Thymus (tissue), 11 donors: ENCODE measurements around the gene MRAP2. TPM values are rescaled to one million over a fixed set of nuclear protein-coding genes. Genes with fewer than 3 reads are reported as not detected.
A peak's percentile ranks its signal among the peaks of the same experiment; 100 is the strongest.

Source experiments
- DNase-seq, 9 donors: peaks; one replicate each; pipeline ENCODE4 v3.0.0-alpha.2; 2013; ENCODE audit warnings: low spot score in 9 of 9, low read depth in 6 of 9, missing footprints in 1 of 9
- H3K27ac ChIP-seq, 2 donors: one replicate each; pipeline ENCODE4 v1.5.1; 2013; ENCODE audit warnings: control low read depth in 1 of 2, low read depth in 1 of 2, low read length in 1 of 2, mild to moderate bottlenecking in 1 of 2, moderate library complexity in 1 of 2
- H3K27me3 ChIP-seq, 2 donors: one replicate each; pipeline ENCODE4 v1.5.1; 2013; ENCODE audit warnings: low read length in 1 of 2; ENCODE audit not compliant: control insufficient read depth in 2 of 2, insufficient read depth in 1 of 2
- H3K36me3 ChIP-seq, 2 donors: one replicate each; pipeline ENCODE4 v1.5.1; 2013; ENCODE audit warnings: low read length in 1 of 2, mild to moderate bottlenecking in 1 of 2, moderate library complexity in 1 of 2; ENCODE audit not compliant: control insufficient read depth in 2 of 2, insufficient read depth in 2 of 2
- H3K4me1 ChIP-seq, 2 donors: one replicate each; pipeline ENCODE4 v1.5.1; 2013; ENCODE audit warnings: low read length in 2 of 2; ENCODE audit not compliant: control insufficient read depth in 2 of 2, insufficient read depth in 2 of 2
- H3K4me3 ChIP-seq, 2 donors: one replicate each; pipeline ENCODE4 v1.5.1; 2013; ENCODE audit warnings: low read length in 2 of 2, control low read depth in 1 of 2, mild to moderate bottlenecking in 1 of 2
- H3K9me3 ChIP-seq, 2 donors: one replicate each; pipeline ENCODE4 v1.5.1; 2013; ENCODE audit warnings: low read length in 1 of 2, mild to moderate bottlenecking in 1 of 2; ENCODE audit not compliant: control insufficient read depth in 2 of 2, insufficient read depth in 1 of 2
- WGBS: extraction: QIAGEN DNeasy Blood & Tissue Kit; methylation state at CpG from one replicate; pipeline ENCODE4 v1.1.7; 2013; 5-methylcytosine and 5-hydroxymethylcytosine counted together
- polyA plus RNA-seq: library from polyadenylated mRNA; stranded (reverse); fragments of 200-250 nt; gene quantifications from one replicate; pipeline ENCODE4 v1.2.3, GENCODE V29; 2013
- total RNA-seq: library from RNA; stranded (reverse); fragments of 120-200 nt; gene quantifications from one replicate; pipeline ENCODE4 v1.2.4, GENCODE V29; 2013
- donor health status: healthy.

The MRAP2 gene
- total and polyA plus RNA-seq, 2 donors = 1.3 to 1.6 TPM

DNA sequence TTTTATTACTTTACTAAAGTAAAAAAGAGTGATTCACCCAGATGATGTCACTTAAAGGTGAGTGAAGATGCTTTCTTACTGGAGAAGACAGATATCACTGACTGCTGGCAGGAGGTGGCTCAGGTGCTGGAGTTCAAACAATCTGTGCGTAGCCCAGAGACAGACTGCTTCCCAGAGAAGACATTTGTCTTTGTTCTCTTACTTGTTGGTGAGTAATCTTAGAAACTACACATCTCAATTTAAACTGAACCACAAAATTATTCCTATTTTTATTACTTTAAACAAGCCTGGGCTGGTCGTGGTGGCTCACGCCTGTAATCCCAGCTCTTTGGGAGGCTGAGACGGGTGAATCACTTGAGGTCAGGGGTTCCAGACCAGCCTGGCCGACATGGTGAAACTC is 101.7 kb downstream of the MRAP2 start:
- peaks cover 5 to 9% of the 10 kb centered on the region in 2 donors for H3K36me3 ChIP-seq
- no peak for DNase-seq
- peaks cover 0 to 9% of the 10 kb centered on the region in 2 donors for H3K9me3 ChIP-seq
- H3K4me3 ChIP-seq = no peak overlapping the region
- WGBS = 98% methylated on average over 5 of the region's 5 CpGs
- no peaks in the 10 kb centered on the region for H3K4me1 ChIP-seq
- H3K27me3 ChIP-seq = no peaks in the 10 kb centered on the region
- no peak overlapping the region for H3K27ac ChIP-seq

DNA sequence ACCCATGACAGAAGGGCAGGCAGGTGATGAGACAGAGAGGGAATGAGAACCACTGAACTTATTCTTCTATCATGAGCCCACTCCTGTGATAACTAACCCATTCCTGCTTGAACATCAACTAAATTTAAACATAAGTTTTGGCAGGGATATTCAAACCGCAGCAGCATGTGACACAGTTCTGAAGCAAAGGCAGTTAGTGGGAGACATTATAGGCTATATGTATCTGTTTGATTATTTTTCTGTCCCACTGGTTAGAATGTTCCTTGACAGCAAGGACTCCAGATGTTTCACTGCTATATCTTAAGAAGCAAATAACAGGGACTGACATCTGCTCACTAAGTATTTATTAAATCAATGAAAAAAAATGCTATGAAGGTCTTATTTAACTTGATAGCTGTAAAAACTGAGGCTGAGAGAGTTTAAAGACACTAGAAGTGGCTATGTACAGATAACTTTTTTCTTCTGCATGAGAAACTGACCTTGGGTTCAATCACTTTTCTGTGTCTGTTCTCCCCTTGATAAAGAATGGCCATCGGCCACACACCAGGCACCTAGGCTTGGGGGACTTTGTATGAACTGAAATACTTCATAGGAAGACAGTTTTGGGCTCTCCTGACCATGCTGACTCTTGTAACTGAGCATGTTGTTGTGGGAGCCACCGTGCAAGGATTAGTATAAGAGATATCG is 102.9 kb downstream of the MRAP2 start:
- peaks cover 5 to 9% of the 10 kb centered on the region in 2 donors for H3K36me3 ChIP-seq
- no peaks in the 10 kb centered on the region for H3K27me3 ChIP-seq
- H3K4me3 ChIP-seq = no peak overlapping the region
- DNase-seq = no peak
- 99% methylated on average over 4 of the region's 4 CpGs for WGBS
- peaks cover 0 to 9% of the 10 kb centered on the region in 2 donors for H3K9me3 ChIP-seq
- H3K4me1 ChIP-seq = no peaks in the 10 kb centered on the region
- H3K27ac ChIP-seq = no peak overlapping the region

DNA sequence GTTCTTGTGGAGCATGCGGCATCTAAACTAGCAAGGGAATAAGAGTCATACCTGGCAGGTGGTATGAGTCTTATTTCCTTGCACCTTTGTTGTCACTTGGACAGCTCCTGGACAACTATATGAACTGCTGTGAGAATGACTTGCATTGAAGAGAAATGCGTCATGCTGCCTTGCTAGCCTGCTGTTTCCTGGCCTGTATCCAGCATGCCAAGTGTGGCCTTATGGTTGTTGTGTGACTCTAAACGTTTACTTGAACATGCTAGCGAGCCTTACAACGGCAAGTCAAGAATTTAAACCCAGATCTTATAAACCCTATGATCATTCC is 103.4 kb downstream of the MRAP2 start:
- 83% methylated on average over 5 of the region's 5 CpGs for WGBS
- DNase-seq = no peak
- Histone ChIP-seq H3K9me3 (peaks cover 0 to 9% of the 10 kb centered on the region in 2 donors), H3K27ac (no peak overlapping the region), H3K36me3 (peaks cover 5 to 9% of the 10 kb centered on the region in 2 donors), H3K4me3 (no peak overlapping the region), H3K4me1 (no peaks in the 10 kb centered on the region), H3K27me3 (no peaks in the 10 kb centered on the region)

DNA sequence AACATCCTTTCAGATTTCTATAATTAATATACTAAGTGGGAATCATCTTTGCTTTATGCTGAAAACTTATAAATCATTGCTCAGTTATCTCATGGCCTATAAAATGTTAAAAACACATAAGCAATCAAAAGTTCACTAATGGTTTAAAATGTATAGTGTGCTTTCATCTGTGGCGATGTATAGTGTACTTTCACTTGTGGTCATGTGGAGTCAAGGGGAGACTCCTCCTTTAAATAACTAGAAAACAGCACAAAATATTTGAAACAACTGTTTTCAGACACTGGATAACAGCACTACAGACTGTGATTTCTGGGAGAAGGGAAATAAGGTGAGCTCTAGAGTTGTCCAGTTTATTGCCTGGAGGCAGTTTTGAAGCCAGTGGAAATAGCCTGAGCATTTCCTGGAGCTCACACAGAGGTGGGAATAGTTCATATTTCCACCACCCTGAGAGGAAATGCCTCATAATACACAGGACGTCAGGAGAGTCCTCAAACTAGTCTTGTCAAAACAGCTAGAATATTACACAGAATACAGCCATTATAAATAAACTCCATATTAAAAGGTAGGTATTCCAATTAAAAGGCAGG is 104.5 kb downstream of the MRAP2 start:
- no peak for DNase-seq
- Histone ChIP-seq H3K9me3 (peaks cover 0 to 9% of the 10 kb centered on the region in 2 donors), H3K4me1 (no peaks in the 10 kb centered on the region), H3K36me3 (peaks cover 5 to 9% of the 10 kb centered on the region in 2 donors), H3K4me3 (no peak overlapping the region), H3K27me3 (no peaks in the 10 kb centered on the region), H3K27ac (no peak overlapping the region)
- WGBS = 92% methylated on average over 2 of the region's 2 CpGs

DNA sequence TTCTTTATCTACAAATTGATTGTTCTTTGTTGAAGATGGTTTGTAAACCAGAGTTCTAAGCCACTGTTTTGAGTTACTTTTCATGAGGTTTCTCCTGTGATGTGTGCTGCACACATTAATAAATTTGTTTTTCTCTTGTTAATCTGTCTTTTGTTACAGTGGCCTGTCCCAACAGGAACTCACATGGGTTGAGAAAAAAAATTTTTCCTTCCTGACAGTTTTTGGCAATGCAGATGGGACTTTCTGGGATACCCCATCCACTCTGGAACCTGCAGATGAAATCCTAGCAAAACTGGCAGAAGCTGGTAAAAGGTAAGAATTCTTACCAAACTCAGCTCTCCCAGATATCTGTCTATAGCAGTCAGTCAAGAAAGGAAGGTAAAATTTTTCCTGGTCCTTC is 105.7 kb downstream of the MRAP2 start:
- Histone ChIP-seq H3K27me3 (no peaks in the 10 kb centered on the region), H3K36me3 (peaks cover 3 to 5% of the 10 kb centered on the region in 2 donors)
- peak in 1 of 9 donors; percentile 3 for DNase-seq

More for the DNA sequence above, 105.7 kb downstream of the MRAP2 start:
- H3K27ac ChIP-seq = no peak overlapping the region
- H3K4me1 ChIP-seq = no peaks in the 10 kb centered on the region
- no peak overlapping the region for H3K4me3 ChIP-seq
- no peaks in the 10 kb centered on the region for H3K9me3 ChIP-seq

Other genes with a start within 250 kb of the MRAP2 start
- 0.28 TPM for gene RIPPLY2, start 180.4 kb upstream of the MRAP2 start, total RNA-seq
- 0.23 TPM for gene RIPPLY2, start 180.4 kb upstream of the MRAP2 start, polyA plus RNA-seq
- 20.2 TPM for gene CYB5R4, start 174.1 kb upstream of the MRAP2 start, total RNA-seq
- 10.7 TPM for gene CYB5R4, start 174.1 kb upstream of the MRAP2 start, polyA plus RNA-seq
- gene CEP162, start 193.9 kb downstream of the MRAP2 start, total RNA-seq = 13.1 TPM
- 15.7 TPM for gene CEP162, start 193.9 kb downstream of the MRAP2 start, polyA plus RNA-seq